HS-5 (cell line): Measurements from ENCODE around the gene TNIK.

Experiments used
- DNase-seq: peaks from one replicate; pipeline ENCODE4 v3.0.0-alpha.2; 2012; ENCODE audit warnings: low read depth

The TNIK gene

GRCh38 chr3:171028025-171028778, 432.0 kb downstream of the TNIK start:
- DNase-seq: peak; percentile 73

- DNase-seq: no peak
These were observed 433.5 kb downstream of the TNIK start, which contains the start of gene SLC2A2 for GRCh38 chr3:171026597-171027293. TSS of gene SLC2A2 (minus strand) at chr3:171026720. CDS start at chr3:171026670, 50 bp downstream.

GRCh38 chr3:171023566-171023965, 436.6 kb downstream of the TNIK start:
- DNase-seq: no peak

GRCh38 chr3:171021377-171021776, 438.8 kb downstream of the TNIK start:
- DNase-seq: no peak

GRCh38 chr3:171018156-171018935, 441.9 kb downstream of the TNIK start:
- no peak for DNase-seq

- no peak for DNase-seq
These were observed 446.1 kb downstream of the TNIK start for GRCh38 chr3:171013822-171014748.

GRCh38 chr3:171011873-171012336, 448.3 kb downstream of the TNIK start:
- no peak for DNase-seq
